BJ (cell line): ENCODE measurements around the gene STPG4. TPM values are rescaled to one million over a fixed set of nuclear protein-coding genes. Genes with fewer than 3 reads are reported as not detected.

ENCODE experiments used
- CTCF ChIA-PET: fragments of 350-600 bp; formaldehyde crosslinking; extraction: SDS; loops from one replicate; lab custom pipeline; 2021; ENCODE audit warnings: antibody characterized with exemption, inconsistent platforms; lab: Yijun Ruan, JAX
- POLR2A ChIA-PET: fragments of 300-600 bp; sonication (Branson Sonifier 250); formaldehyde crosslinking; extraction: SDS; loops from one replicate; lab custom pipeline; 2021; ENCODE audit warnings: antibody characterized with exemption; lab: Charles Lee
- DNase-seq: peaks from one replicate; pipeline ENCODE4 v3.0.0-alpha.2; 2011; ENCODE audit warnings: low read depth
- H3K27me3 ChIP-seq: 2 replicates; pipeline ENCODE4 v1.6.0; 2011; ENCODE audit warnings: low read length; ENCODE audit not compliant: control insufficient read depth, insufficient read depth
- H3K36me3 ChIP-seq: 2 replicates; pipeline ENCODE4 v1.5.1; 2011; ENCODE audit warnings: low read length; ENCODE audit not compliant: control insufficient read depth, insufficient read depth
- H3K4me3 ChIP-seq: 2 replicates; pipeline ENCODE4 v1.5.1; 2011; ENCODE audit warnings: low read depth, mild to moderate bottlenecking, control low read depth, low read length
- CTCF ChIP-seq: IDR thresholded peaks from 2 replicates; pipeline ENCODE4 v1.5.1; 2011; ENCODE audit warnings: low read depth, mild to moderate bottlenecking, control low read depth, inconsistent platforms, low read length, moderate library complexity; ENCODE audit not compliant: insufficient read depth
- polyA minus RNA-seq: library from RNA; depleted of rRNA, polyadenylated mRNA; stranded (reverse); fragments of >200 nt; gene quantifications from 2 replicates; pipeline ENCODE4 v1.2.3, GENCODE V29; 2011; rRNA and poly(A)+ RNA removed
- polyA plus RNA-seq: library from polyadenylated mRNA; depleted of rRNA; stranded (reverse); fragments of >200 nt; gene quantifications from 2 replicates; pipeline ENCODE4 v1.2.3, GENCODE V29; 2011; rRNA removed

Gene STPG4
- polyA plus RNA-seq: 0.06 TPM in 2 replicates
- 0.26 and 0.33 TPM in 2 replicates for polyA minus RNA-seq

GRCh38 chr2:47155091-47155876 lies at the start of gene STPG4:
STPG4 (minus strand) TSS chr2:47155308; CDS start chr2:47155251, 57 bp downstream.
- ChIA-PET CTCF (interaction anchor here (1.1 kb wide), 1 partner anchor 15 kb away, joined by 3 read pairs; no protein-coding TSS in a partner anchor), POLR2A (no interaction called here)
- no peak for TF ChIP-seq CTCF
- H3K36me3 ChIP-seq: peaks cover 9% of the 10 kb centered on the region
- H3K27me3 ChIP-seq: no peaks in the 10 kb centered on the region
- no peak within 1 kb of the TSS for H3K4me3 ChIP-seq
- no peak for DNase-seq

GRCh38 chr2:47204691-47205090 lies 49.6 kb upstream of the STPG4 start:
- ChIA-PET CTCF (interaction anchor here (1.1 to 1.2 kb wide), 2 partner anchors 19 to 20 kb away, joined by 3 read pairs; no protein-coding TSS in a partner anchor), POLR2A (no interaction called here)
- no peak overlapping the region for H3K4me3 ChIP-seq
- H3K27me3 ChIP-seq: no peaks in the 10 kb centered on the region
- no peak for DNase-seq
- no peak for TF ChIP-seq CTCF
- no peaks in the 10 kb centered on the region for H3K36me3 ChIP-seq

DNA sequence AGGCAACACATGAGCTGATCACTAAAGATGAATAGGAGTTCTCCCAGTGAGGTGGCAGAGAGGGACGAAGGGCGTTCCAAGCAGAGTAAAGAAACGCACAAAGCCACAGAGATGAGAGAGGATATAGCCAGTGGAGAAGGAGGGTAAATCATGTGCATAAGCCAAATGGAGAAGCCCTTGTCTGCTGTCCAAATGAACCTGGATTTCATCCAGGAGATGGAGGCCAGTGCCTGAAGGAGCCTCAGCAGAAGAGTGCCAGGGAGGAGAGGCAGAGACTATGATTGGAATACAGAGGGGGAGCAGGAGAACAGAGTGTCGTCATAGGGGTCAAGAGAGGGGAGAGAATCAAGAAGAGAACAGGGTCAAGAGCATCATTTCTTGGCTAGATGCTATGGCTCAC lies 48.9 kb upstream of the STPG4 start:
- H3K36me3 ChIP-seq: no peaks in the 10 kb centered on the region
- CTCF ChIA-PET: interaction anchor here (1.2 kb wide), 1 partner anchor 21 kb away, joined by 3 read pairs; no protein-coding TSS in a partner anchor
- H3K27me3 ChIP-seq: no peaks in the 10 kb centered on the region
- H3K4me3 ChIP-seq: no peak overlapping the region
- no peak for TF ChIP-seq CTCF
- no peak for DNase-seq
- POLR2A ChIA-PET: no interaction called here

- TF ChIP-seq CTCF: no peak
- ChIA-PET POLR2A (no interaction called here), CTCF (no interaction called here)
- no peak overlapping the region for H3K4me3 ChIP-seq
- no peaks in the 10 kb centered on the region for H3K27me3 ChIP-seq
- DNase-seq: no peak
- no peaks in the 10 kb centered on the region for H3K36me3 ChIP-seq
Observed at GRCh38 chr2:47201224-47201623, 46.1 kb upstream of the STPG4 start.

DNA sequence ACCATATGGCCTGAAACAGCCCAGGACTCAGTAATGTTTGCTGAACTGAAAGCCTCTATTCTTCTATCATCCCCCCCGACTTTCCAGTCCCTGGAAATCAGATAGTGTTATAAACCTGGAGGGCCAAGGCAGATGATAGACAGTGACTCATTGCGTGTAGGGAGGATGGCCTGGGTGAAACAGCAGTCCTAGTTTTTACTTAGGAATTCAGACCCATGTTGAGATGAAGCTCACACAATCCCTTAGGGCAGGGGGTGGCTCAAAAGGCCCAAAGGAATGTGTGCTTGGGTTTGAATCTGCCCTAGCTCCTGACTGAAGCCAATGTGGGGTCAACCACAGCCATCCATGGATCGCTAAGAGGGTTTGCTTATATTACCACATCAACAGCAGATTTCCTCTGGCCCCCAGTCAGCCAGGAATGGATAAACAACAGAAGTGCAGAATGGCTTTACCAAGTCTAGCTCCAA lies 43.9 kb upstream of the STPG4 start:
- DNase-seq: peak; percentile 100
- CTCF ChIA-PET: interaction anchor here (0.7 kb wide), 1 partner anchor 20 kb away, joined by 3 read pairs; no protein-coding TSS in a partner anchor
- Histone ChIP-seq H3K4me3 (no peak overlapping the region), H3K36me3 (no peaks in the 10 kb centered on the region), H3K27me3 (no peaks in the 10 kb centered on the region)
- POLR2A ChIA-PET: interaction anchor here (0.5 to 0.7 kb wide), 3 partner anchors 9 to 863 kb away, joined by 3 to 5 read pairs (median 3); no protein-coding TSS in a partner anchor
- TF ChIP-seq CTCF: no peak
